Measurements from ENCODE around the gene MYO3B.

MYO3B gene

GRCh38 chr2:170196963-170197362 is 19.0 kb downstream of the MYO3B start:
- no peak for TF ChIP-seq CTCF (conservative IDR thresholded peaks at IDR 0.05; ENCODE audit: low read depth, low read length)
- no peak overlapping the region for H3K4me3 ChIP-seq (ENCODE audit: low read depth, low read length)
- DNase-seq (ENCODE audit: low read depth) = no peak

- no peak for DNase-seq (ENCODE audit: low read depth)
- no peak overlapping the region for H3K4me3 ChIP-seq (ENCODE audit: low read depth, low read length)
- TF ChIP-seq CTCF (conservative IDR thresholded peaks at IDR 0.05; ENCODE audit: low read depth, low read length) = no peak
Measured at GRCh38 chr2:170201275-170201674, 23.3 kb downstream of the MYO3B start.

- DNase-seq (ENCODE audit: low read depth) = no peak
- TF ChIP-seq CTCF (conservative IDR thresholded peaks at IDR 0.05; ENCODE audit: low read depth, low read length) = no peak
- no peak overlapping the region for H3K4me3 ChIP-seq (ENCODE audit: low read depth, low read length)
Measured at GRCh38 chr2:170201734-170202393, 23.9 kb downstream of the MYO3B start.

GRCh38 chr2:170202437-170202836 is 24.5 kb downstream of the MYO3B start:
- no peak for DNase-seq (ENCODE audit: low read depth)
- no peak for TF ChIP-seq CTCF (conservative IDR thresholded peaks at IDR 0.05; ENCODE audit: low read depth, low read length)
- H3K4me3 ChIP-seq (ENCODE audit: low read depth, low read length) = no peak overlapping the region

GRCh38 chr2:170204298-170204951 is 26.5 kb downstream of the MYO3B start:
- no peak for TF ChIP-seq CTCF (conservative IDR thresholded peaks at IDR 0.05; ENCODE audit: low read depth, low read length)
- H3K4me3 ChIP-seq (ENCODE audit: low read depth, low read length) = no peak overlapping the region
- no peak for DNase-seq (ENCODE audit: low read depth)

- TF ChIP-seq CTCF (conservative IDR thresholded peaks at IDR 0.05; ENCODE audit: low read depth, low read length) = no peak
- no peak for DNase-seq (ENCODE audit: low read depth)
- no peak overlapping the region for H3K4me3 ChIP-seq (ENCODE audit: low read depth, low read length)
Measured at GRCh38 chr2:170206246-170206645, 28.3 kb downstream of the MYO3B start.
